ENCODE data around the gene NEMP1.

- no peak for TF ChIP-seq CTCF (IDR thresholded peaks at IDR 0.05; ENCODE audit: insufficient read depth, low read length, poor library complexity, severe bottlenecking)
- TF ChIP-seq EZH2phosphoT487 (conservative IDR thresholded peaks at IDR 0.05; ENCODE audit: low read length), result no peak
Observed at GRCh38 chr12:57090924-57091637, 12.5 kb upstream of the NEMP1 start.

Data from SU-DHL-6 (cell line).